ENCODE data around the gene ISG15. TPM values are rescaled to one million over a fixed set of nuclear protein-coding genes. Genes with fewer than 3 reads are reported as not detected.

ISG15 gene
- total RNA-seq, 1 experiment from 2014 or later = 201 TPM

- H3K4me3 ChIP-seq = peak overlapping the region; percentile 41
Measured at GRCh38 chr1:1059494-1060280, 46.4 kb downstream of the ISG15 start.

GRCh38 chr1:1060281-1061000 lies 47.1 kb downstream of the ISG15 start:
- no peaks in the 10 kb centered on the region; the same call in 1 of the 2 replicates for H3K9me3 ChIP-seq (replicated peaks)
- no peak overlapping the region for H3K4me3 ChIP-seq
- no peak for DNase-seq (ENCODE audit: low read depth in 1 of 2, low spot score in 2 of 2)
- H3K27me3 ChIP-seq (replicated peaks) = peaks cover 37% of the 10 kb centered on the region
- no peaks in the 10 kb centered on the region for H3K36me3 ChIP-seq
- H3K4me1 ChIP-seq (replicated peaks) = peaks cover 28% of the 10 kb centered on the region
- no peak overlapping the region for H3K27ac ChIP-seq

More at GRCh38 chr1:1059494-1060280, 46.4 kb downstream of the ISG15 start:
- Histone ChIP-seq H3K36me3 (peaks cover under 1% of the 10 kb centered on the region; the same call in 1 of the 2 replicates), H3K27me3 (replicated peaks) (peaks cover 37% of the 10 kb centered on the region), H3K27ac (no peak overlapping the region), H3K4me1 (replicated peaks) (peaks cover 28% of the 10 kb centered on the region), H3K9me3 (replicated peaks) (no peaks in the 10 kb centered on the region; the same call in 1 of the 2 replicates)
- peak in 1 of 2 experiments; percentile 81 for DNase-seq (ENCODE audit: low read depth in 1 of 2, low spot score in 2 of 2)

DNA sequence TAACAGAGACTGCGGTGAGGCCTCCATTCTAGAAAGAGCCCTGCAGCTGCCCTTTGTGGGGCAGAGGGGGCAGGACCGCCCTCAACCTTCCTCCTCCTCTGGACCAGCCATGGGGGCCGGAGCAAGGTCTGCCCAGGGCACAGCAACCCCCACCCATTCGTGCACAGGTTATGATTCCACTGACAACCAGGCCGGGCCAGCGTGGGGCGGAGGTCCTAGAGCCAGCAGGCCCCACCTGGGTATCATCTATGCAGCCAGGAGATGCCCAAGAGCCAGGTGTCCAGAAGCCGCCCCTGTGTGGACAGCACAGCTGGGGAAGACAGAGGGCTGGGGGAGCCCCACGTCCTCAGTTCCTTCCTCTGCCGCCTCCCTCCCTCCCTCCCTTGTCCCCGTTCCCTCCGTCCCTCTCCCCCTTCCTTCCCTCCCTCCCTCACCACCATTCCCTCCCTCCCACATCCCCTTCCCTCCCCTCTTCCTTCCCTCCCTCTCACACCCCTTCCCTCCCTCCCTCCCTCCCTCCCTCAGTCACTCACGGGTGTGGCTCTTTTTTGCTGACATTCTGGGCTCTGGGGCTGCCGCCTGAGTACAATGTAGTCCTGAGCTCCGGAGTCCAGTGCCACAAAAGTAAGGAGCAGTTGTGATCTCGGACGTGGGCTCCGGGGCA lies 48.5 kb downstream of the ISG15 start:
- no peak for DNase-seq (ENCODE audit: low read depth in 1 of 2, low spot score in 2 of 2)
- peaks cover 41% of the 10 kb centered on the region for H3K27me3 ChIP-seq (replicated peaks)
- no peak overlapping the region for H3K4me3 ChIP-seq
- no peaks in the 10 kb centered on the region; the same call in 1 of the 2 replicates for H3K9me3 ChIP-seq (replicated peaks)
- no peak overlapping the region for H3K27ac ChIP-seq
- no peaks in the 10 kb centered on the region for H3K36me3 ChIP-seq
- peaks cover 28% of the 10 kb centered on the region for H3K4me1 ChIP-seq (replicated peaks)

- no peak for DNase-seq (ENCODE audit: low read depth in 1 of 2, low spot score in 2 of 2)
- H3K27me3 ChIP-seq (replicated peaks) = peaks cover 40% of the 10 kb centered on the region
- no peaks in the 10 kb centered on the region for H3K36me3 ChIP-seq
- H3K4me1 ChIP-seq (replicated peaks) = peaks cover 28% of the 10 kb centered on the region
- H3K4me3 ChIP-seq = no peak overlapping the region
- H3K9me3 ChIP-seq (replicated peaks) = no peaks in the 10 kb centered on the region; the same call in 1 of the 2 replicates
- H3K27ac ChIP-seq = no peak overlapping the region
Measured at GRCh38 chr1:1062348-1063163, 49.3 kb downstream of the ISG15 start.

DNA sequence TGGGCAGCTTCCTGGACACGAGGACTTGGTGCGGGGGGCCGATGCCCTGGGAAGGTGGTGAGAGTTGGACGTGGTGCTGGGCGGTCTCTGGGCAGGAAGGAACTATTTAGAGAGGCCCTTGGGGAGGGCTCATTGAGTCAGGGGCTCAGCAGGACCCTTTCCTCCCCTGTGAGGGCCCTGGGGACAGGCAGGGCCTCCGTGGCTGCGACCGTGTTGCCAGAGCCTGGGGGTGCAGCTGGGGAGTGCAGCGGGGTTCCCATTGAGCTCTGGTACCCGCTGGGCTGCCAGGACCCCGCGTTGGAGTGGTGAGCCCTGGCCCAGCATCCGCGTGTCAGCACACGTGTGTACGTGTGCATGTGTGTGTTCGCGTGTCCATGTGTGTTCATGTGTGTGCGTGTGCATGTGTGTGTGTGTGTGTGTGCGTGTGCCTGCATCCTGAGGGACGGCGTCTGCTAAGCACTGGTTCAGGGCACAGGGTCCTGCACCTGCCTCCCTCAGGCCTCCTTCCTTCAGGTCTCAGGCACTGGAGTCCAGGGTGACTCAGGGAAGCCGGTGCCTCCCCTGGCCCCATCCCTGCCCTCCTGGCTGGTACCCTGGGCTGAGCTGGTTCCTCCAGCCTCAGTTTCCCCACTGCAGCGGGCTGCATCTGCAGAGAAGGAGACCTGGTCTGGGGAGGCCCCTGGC lies 50.1 kb downstream of the ISG15 start:
- H3K27ac ChIP-seq = no peak overlapping the region

More for the DNA sequence above, 50.1 kb downstream of the ISG15 start:
- no peaks in the 10 kb centered on the region; the same call in 1 of the 2 replicates for H3K9me3 ChIP-seq (replicated peaks)
- peaks cover 41% of the 10 kb centered on the region for H3K27me3 ChIP-seq (replicated peaks)
- no peaks in the 10 kb centered on the region for H3K36me3 ChIP-seq
- peaks cover 30% of the 10 kb centered on the region for H3K4me1 ChIP-seq (replicated peaks)
- DNase-seq (ENCODE audit: low read depth in 1 of 2, low spot score in 2 of 2) = no peak
- no peak overlapping the region for H3K4me3 ChIP-seq

Other genes with a start within 250 kb of the ISG15 start
- 232 and 256 TPM in 2 replicates for gene SAMD11, start 89.6 kb upstream of the ISG15 start, total RNA-seq (2014; rRNA removed; shearing (Covaris generic))
- 100 and 129 TPM in 2 replicates for gene NOC2L, start 54.2 kb upstream of the ISG15 start, total RNA-seq (2014; rRNA removed; shearing (Covaris generic))
- gene KLHL17, start 52.9 kb upstream of the ISG15 start, total RNA-seq (2014; rRNA removed; shearing (Covaris generic)) = 7.2 and 11.5 TPM in 2 replicates
- 0.34 TPM in 1 of 2 replicates, not detected in the other for gene PLEKHN1, start 47.0 kb upstream of the ISG15 start, total RNA-seq (2014; rRNA removed; shearing (Covaris generic))
- 0.11 TPM in 1 of 2 replicates, not detected in the other for gene PERM1, start 31.4 kb upstream of the ISG15 start, total RNA-seq (2014; rRNA removed; shearing (Covaris generic))
- 55.3 and 68.7 TPM in 2 replicates for gene HES4, start 13.4 kb upstream of the ISG15 start, total RNA-seq (2014; rRNA removed; shearing (Covaris generic))
- 53.8 and 55.9 TPM in 2 replicates for gene AGRN, start 6.6 kb downstream of the ISG15 start, total RNA-seq (2014; rRNA removed; shearing (Covaris generic))
- not detected in 2 replicates for gene RNF223, start 60.8 kb downstream of the ISG15 start, total RNA-seq (2014; rRNA removed; shearing (Covaris generic))
- 11.1 and 15.4 TPM in 2 replicates for gene C1orf159, start 102.6 kb downstream of the ISG15 start, total RNA-seq (2014; rRNA removed; shearing (Covaris generic))
- not detected in 2 replicates for gene TTLL10, start 160.4 kb downstream of the ISG15 start, total RNA-seq (2014; rRNA removed; shearing (Covaris generic))
- gene TNFRSF18, start 193.1 kb downstream of the ISG15 start, total RNA-seq (2014; rRNA removed; shearing (Covaris generic)) = not detected in 2 replicates
- not detected in 2 replicates for gene TNFRSF4, start 200.7 kb downstream of the ISG15 start, total RNA-seq (2014; rRNA removed; shearing (Covaris generic))
- gene SDF4, start 218.5 kb downstream of the ISG15 start, total RNA-seq (2014; rRNA removed; shearing (Covaris generic)) = 154 and 156 TPM in 2 replicates
- gene B3GALT6, start 218.7 kb downstream of the ISG15 start, total RNA-seq (2014; rRNA removed; shearing (Covaris generic)) = 50.1 and 51.3 TPM in 2 replicates
- gene C1QTNF12, start 233.2 kb downstream of the ISG15 start, total RNA-seq (2014; rRNA removed; shearing (Covaris generic)) = 0.25 and 1.8 TPM in 2 replicates

Data from SJSA1 (cell line).